Prostate gland (tissue), 2 donors: ENCODE data around the gene ZDHHC19. TPM values are rescaled to one million over a fixed set of nuclear protein-coding genes. Genes with fewer than 3 reads are reported as not detected.

Experiments used
- DNase-seq: peaks from one replicate; pipeline ENCODE4 v3.0.0-alpha.2; 2019; ENCODE audit warnings: low spot score
- H3K27ac ChIP-seq, 2 donors: fragments of 200-600 bp; sonication (generic); 2 replicates each; pipeline ENCODE4 v1.5.1; 2017 to 2019
- H3K27me3 ChIP-seq: fragments of 200-600 bp; sonication (generic); replicated peaks from 2 replicates; pipeline ENCODE4 v1.5.1; 2019; ENCODE audit not compliant: insufficient read depth
- H3K36me3 ChIP-seq, 2 donors: fragments of 200-600 bp; sonication (generic); 1 replicate in 1 of 2; 2 replicates in 1 of 2; pipeline versions ENCODE4 v1.5.1 to v1.8.1; 2017 to 2019
- H3K4me1 ChIP-seq: fragments of 200-600 bp; sonication (generic); replicated peaks from 2 replicates; pipeline ENCODE4 v1.5.1; 2019
- H3K4me3 ChIP-seq, 2 donors: fragments of 200-600 bp; sonication (generic); 2 replicates each; pipeline ENCODE4 v1.5.1; 2017 to 2019
- H3K9me3 ChIP-seq: fragments of 200-600 bp; sonication (generic); 2 replicates; pipeline ENCODE4 v1.5.1; 2017
- CTCF ChIP-seq, 4 experiments: fragments of 200-600 bp in 2 of 4; fragments of 450-650 bp in 2 of 4; sonication (generic) in 2 of 4; IDR thresholded peaks; 1 replicate in 3 of 4; 2 replicates in 1 of 4; pipeline ENCODE4 v1.5.1; 2016 to 2019; ENCODE audit warnings: antibody characterized with exemption in 4 of 4, mild to moderate bottlenecking in 2 of 4, moderate library complexity in 2 of 4
- POLR2A ChIP-seq: fragments of 450-650 bp; IDR thresholded peaks from one replicate; pipeline ENCODE4 v1.6.1; 2016; ENCODE audit warnings: antibody characterized with exemption, mild to moderate bottlenecking
- POLR2AphosphoS5 ChIP-seq: sonication (generic); formaldehyde crosslinking; IDR thresholded peaks from one replicate; pipeline ENCODE4 v1.6.1; 2017; ENCODE audit warnings: antibody characterized with exemption
- WGBS: methylation state at CpG from one replicate; pipeline ENCODE4 v1.1.5; 2018; 5-methylcytosine and 5-hydroxymethylcytosine counted together
- intact Hi-C: fragments of 100-400 bp; cut with DNase I; formaldehyde crosslinking; loops from one replicate; pipeline ENCODE4 v1.14.2; 2022
- total RNA-seq, 2 donors: library from RNA; depleted of rRNA; stranded (reverse); fragments of >200 nt; gene quantifications; one replicate each; pipeline ENCODE4 v1.1.0, GENCODE V29; 2016

Gene ZDHHC19
- total RNA-seq, 2 donors from 2014 or later = 3.9 TPM; not detected in 1

- TF ChIP-seq POLR2A (no peak), CTCF (IDR thresholded peaks at IDR 0.05) (no peak), POLR2AphosphoS5 (no peak)
- DNase-seq = no peak
- no peaks in the 10 kb centered on the region for H3K4me1 ChIP-seq
- no peaks in the 10 kb centered on the region for H3K9me3 ChIP-seq
- no peak overlapping the region for H3K4me3 ChIP-seq
- no peak overlapping the region for H3K27ac ChIP-seq
- no peaks in the 10 kb centered on the region for H3K36me3 ChIP-seq
- intact Hi-C loops = no loop called here
- H3K27me3 ChIP-seq = no peaks in the 10 kb centered on the region
- 44% methylated on average over 6 of the region's 6 CpGs for WGBS
Measured at GRCh38 chr3:196178993-196179379, 32.2 kb downstream of the ZDHHC19 start.

- Histone ChIP-seq H3K27me3 (no peaks in the 10 kb centered on the region), H3K27ac (no peak overlapping the region), H3K4me3 (no peak overlapping the region), H3K4me1 (no peaks in the 10 kb centered on the region), H3K36me3 (no peaks in the 10 kb centered on the region), H3K9me3 (no peaks in the 10 kb centered on the region)
- TF ChIP-seq CTCF (IDR thresholded peaks at IDR 0.05) = no peak
- TF ChIP-seq POLR2A = no peak
- TF ChIP-seq POLR2AphosphoS5 = no peak
- DNase-seq = no peak
- intact Hi-C loops = no loop called here
- WGBS = 60% methylated on average over 4 of the region's 4 CpGs
Measured at GRCh38 chr3:196177967-196178366, 33.2 kb downstream of the ZDHHC19 start.

- Histone ChIP-seq H3K4me1 (no peaks in the 10 kb centered on the region), H3K9me3 (no peaks in the 10 kb centered on the region), H3K27ac (no peak overlapping the region), H3K36me3 (no peaks in the 10 kb centered on the region), H3K27me3 (no peaks in the 10 kb centered on the region), H3K4me3 (no peak overlapping the region)
- no peak for DNase-seq
- TF ChIP-seq POLR2A (no peak), POLR2AphosphoS5 (no peak), CTCF (IDR thresholded peaks at IDR 0.05) (no peak)
- intact Hi-C loops = no loop called here
- 81% methylated on average over 16 of the region's 16 CpGs for WGBS
Measured at GRCh38 chr3:196177567-196177966, 33.6 kb downstream of the ZDHHC19 start.

DNA sequence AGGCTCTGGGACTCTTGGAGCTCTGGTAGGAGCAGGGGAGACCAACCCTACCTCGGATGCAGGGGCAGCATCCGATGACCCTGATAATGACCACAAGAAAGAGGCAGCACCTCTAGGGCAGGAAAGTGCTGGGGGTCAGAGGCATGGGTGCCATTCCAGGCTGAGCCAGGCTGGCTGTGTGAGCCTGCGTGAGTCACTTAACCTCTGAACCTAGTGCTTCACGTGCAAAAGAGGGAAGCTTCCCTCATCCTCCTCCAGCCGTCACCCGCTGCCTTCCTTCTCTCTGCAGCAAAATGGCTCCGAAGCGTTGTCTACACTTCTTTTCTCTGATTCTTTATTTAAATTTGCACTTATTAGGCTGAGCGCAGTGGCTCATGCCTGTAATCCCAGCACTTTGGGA, 35.5 kb downstream of the ZDHHC19 start:
- Histone ChIP-seq H3K27me3 (no peaks in the 10 kb centered on the region), H3K27ac (no peak overlapping the region), H3K4me1 (no peaks in the 10 kb centered on the region), H3K4me3 (no peak overlapping the region), H3K9me3 (no peaks in the 10 kb centered on the region), H3K36me3 (no peaks in the 10 kb centered on the region)
- no peak for DNase-seq
- no peak for TF ChIP-seq POLR2AphosphoS5
- TF ChIP-seq POLR2A = no peak
- TF ChIP-seq CTCF (IDR thresholded peaks at IDR 0.05) = no peak
- intact Hi-C loops = no loop called here
- 88% methylated on average over 9 of the region's 9 CpGs for WGBS

GRCh38 chr3:196175116-196175625, 36.0 kb downstream of the ZDHHC19 start:
- no peaks in the 10 kb centered on the region for H3K36me3 ChIP-seq
- intact Hi-C loops = no loop called here

More at GRCh38 chr3:196175116-196175625, 36.0 kb downstream of the ZDHHC19 start:
- WGBS = 85% methylated on average over 19 of the region's 19 CpGs
- Histone ChIP-seq H3K4me1 (no peaks in the 10 kb centered on the region), H3K9me3 (no peaks in the 10 kb centered on the region), H3K27me3 (no peaks in the 10 kb centered on the region), H3K27ac (no peak overlapping the region), H3K4me3 (no peak overlapping the region)
- no peak for DNase-seq
- TF ChIP-seq POLR2A (no peak), POLR2AphosphoS5 (no peak), CTCF (IDR thresholded peaks at IDR 0.05) (no peak)
